ENCODE data around the gene DAPK1.
"Not testable (repeated sequence)": the region's sequence is repeated elsewhere in the genome, so short reads cannot be mapped to it uniquely, and the experiment has no call there.

- TF ChIP-seq SRF (IDR thresholded peaks at IDR 0.05; ENCODE audit: low read depth in 2 of 2, low read length in 2 of 2); KAT2A (conservative IDR thresholded peaks at IDR 0.05; ENCODE audit: control insufficient read depth, low read depth, low read length); POLR2AphosphoS5 (IDR thresholded peaks at IDR 0.05; ENCODE audit: low read length); CHD2 (IDR thresholded peaks at IDR 0.05; ENCODE audit: borderline replicate concordance, low read depth, low read length): not testable (repeated sequence)
Measured at GRCh38 chr9:87744247-87744646, 246.6 kb downstream of the DAPK1 start.
